Lung (tissue), 16 donors: ENCODE data around the gene HMGB1. TPM values are rescaled to one million over a fixed set of nuclear protein-coding genes. Genes with fewer than 3 reads are reported as not detected.
A peak's percentile ranks its signal among the peaks of the same experiment; 100 is the strongest.

Experiments
- ATAC-seq: fragments of 200-7000 bp; cut with Tn5 transposase; one replicate; pipeline ENCODE4 v1.9.1; 2020; ENCODE audit warnings: moderate number of reproducible peaks; ENCODE audit not compliant: insufficient read depth, low FRiP score
- DNase-seq, 3 donors: peaks; one replicate each; pipeline ENCODE4 v3.0.0-alpha.2; 2013 to 2017
- H3K27ac ChIP-seq, 2 donors: one replicate each; pipeline ENCODE4 v1.5.1; 2013; ENCODE audit warnings: mild to moderate bottlenecking in 2 of 2, moderate library complexity in 2 of 2, control low read depth in 1 of 2, inconsistent platforms in 1 of 2, low read depth in 1 of 2, low read length in 1 of 2
- H3K27me3 ChIP-seq, 3 donors: one replicate each; pipeline ENCODE4 v1.5.1; 2013; ENCODE audit warnings: low read length in 2 of 3; ENCODE audit not compliant: control insufficient read depth in 3 of 3, insufficient read depth in 3 of 3
- H3K36me3 ChIP-seq, 4 donors: one replicate each; pipeline ENCODE4 v1.5.1; 2013; ENCODE audit warnings: low read length in 4 of 4, mild to moderate bottlenecking in 1 of 4, moderate library complexity in 1 of 4; ENCODE audit not compliant: control insufficient read depth in 4 of 4, insufficient read depth in 4 of 4
- H3K4me1 ChIP-seq, 5 donors: one replicate each; pipeline ENCODE4 v1.5.1; 2013; ENCODE audit warnings: low read length in 5 of 5, mild to moderate bottlenecking in 2 of 5, moderate library complexity in 1 of 5; ENCODE audit not compliant: control insufficient read depth in 5 of 5, insufficient read depth in 5 of 5
- H3K4me3 ChIP-seq: one replicate; pipeline ENCODE4 v1.5.1; 2013; ENCODE audit warnings: mild to moderate bottlenecking, control low read depth, moderate library complexity
- H3K9ac ChIP-seq, 2 donors: one replicate each; pipeline ENCODE4 v1.5.1; 2013; ENCODE audit warnings: low read length in 2 of 2, control low read depth in 1 of 2; ENCODE audit not compliant: insufficient read depth in 1 of 2
- H3K9me3 ChIP-seq, 4 donors: one replicate each; pipeline ENCODE4 v1.5.1; 2013; ENCODE audit warnings: low read length in 3 of 4, mild to moderate bottlenecking in 1 of 4, moderate library complexity in 1 of 4; ENCODE audit not compliant: control insufficient read depth in 4 of 4, insufficient read depth in 3 of 4
- CTCF ChIP-seq: IDR thresholded peaks from 2 replicates; pipeline ENCODE4 v1.5.1; 2012; ENCODE audit warnings: mild to moderate bottlenecking; ENCODE audit errors: control extremely low read depth, extremely low read depth
- WGBS, 2 donors: extraction: QIAGEN DNeasy Blood & Tissue Kit; methylation state at CpG; one replicate each; pipeline ENCODE4 v1.1.7; 2013; 5-methylcytosine and 5-hydroxymethylcytosine counted together
- long read RNA-seq, 5 donors: transcript quantifications; one replicate each; lab custom pipeline, GENCODE V29; 2026
- polyA plus RNA-seq, 2 donors: library from polyadenylated mRNA; stranded (reverse); fragments of 200-250 nt; gene quantifications; one replicate each; pipeline ENCODE4 v1.2.1, GENCODE V29; 2013
- total RNA-seq, 2 donors: library from RNA; depleted of rRNA in 1 of 2; stranded (reverse); fragments of >200 nt in 1 of 2; gene quantifications; one replicate each; pipeline ENCODE4 v1.2.1, GENCODE V29; 2014 to 2021
- donor health status: control.
- donor health status: control.
- donor health status: Bipolar disorder and iron deficiency.
- donor health status: healthy.
- donor health status: DM: yes; HTN: yes; CAD: no.

Gene HMGB1
- total RNA-seq (100 to 1,000 TPM; 210 to 335 TPM), polyA plus RNA-seq (100 to 1,000 TPM; 315 to 374 TPM)
- long read RNA-seq, donor 1, full-length matches to known transcripts: 353 of 895 reads
- long read RNA-seq, donor 1, partial matches to known transcripts: 542 of 895 reads
- long read RNA-seq, donor 1, other reads (novel, unspliced or antisense): 0 of 895 reads
- long read RNA-seq, donor 2, full-length matches to known transcripts: 176 of 414 reads
- long read RNA-seq, donor 2, partial matches to known transcripts: 238 of 414 reads
- long read RNA-seq, donor 2, other reads (novel, unspliced or antisense): 0 of 414 reads
- long read RNA-seq, donor 3, full-length matches to known transcripts: 195 of 630 reads
- long read RNA-seq, donor 3, partial matches to known transcripts: 435 of 630 reads
- long read RNA-seq, donor 3, other reads (novel, unspliced or antisense): 0 of 630 reads
- long read RNA-seq, donor 4, full-length matches to known transcripts: 251 of 500 reads
- long read RNA-seq, donor 4, partial matches to known transcripts: 242 of 500 reads
- long read RNA-seq, donor 4, other reads (novel, unspliced or antisense): 7 of 500 reads
- long read RNA-seq, donor 5, full-length matches to known transcripts: 524 of 1,284 reads
- long read RNA-seq, donor 5, partial matches to known transcripts: 748 of 1,284 reads
- long read RNA-seq, donor 5, other reads (novel, unspliced or antisense): 12 of 1,284 reads

GRCh38 chr13:30465593-30466357, at the start of gene HMGB1:
Gene HMGB1, minus strand, starts transcription at chr13:30465936. Its CDS starts 2,256 bp downstream, at chr13:30463680.
- Histone ChIP-seq H3K36me3 (peaks cover 0 to 16% (median 5%) of the 10 kb centered on the region in 4 donors), H3K4me3 (peak within 1 kb of the TSS; percentile 76), H3K4me1 (peaks cover 0 to 32% (median 0%) of the 10 kb centered on the region in 5 donors), H3K9ac (peak within 1 kb of the TSS in 1 of 2 donors; percentile 71), H3K9me3 (no peaks in the 10 kb centered on the region), H3K27ac (peak within 1 kb of the TSS; percentile 99 to 100), H3K27me3 (no peaks in the 10 kb centered on the region)
- ATAC-seq (peak; percentile 94), DNase-seq (peak; percentile 99 to 100 (median 100))
- no peak for TF ChIP-seq CTCF
- WGBS, 2 donors: 0% methylated on average over 54 to 57 of the region's 57 CpGs

- no peak for ATAC-seq
- Histone ChIP-seq H3K9me3 (no peaks in the 10 kb centered on the region), H3K9ac (no peak overlapping the region), H3K36me3 (no peaks in the 10 kb centered on the region), H3K4me1 (no peaks in the 10 kb centered on the region), H3K4me3 (no peak overlapping the region), H3K27me3 (no peaks in the 10 kb centered on the region), H3K27ac (no peak overlapping the region)
- TF ChIP-seq CTCF: no peak
- 91 to 92% methylated on average over 4 of the region's 4 CpGs for WGBS, 2 donors
- no peak for DNase-seq
Observed at GRCh38 chr13:30510811-30511371, 45.2 kb upstream of the HMGB1 start.

- H3K36me3 ChIP-seq: no peaks in the 10 kb centered on the region
- H3K4me1 ChIP-seq: no peaks in the 10 kb centered on the region
- no peak overlapping the region for H3K27ac ChIP-seq
- 81 to 93% methylated on average over 4 of the region's 4 CpGs for WGBS, 2 donors
- H3K4me3 ChIP-seq: no peak overlapping the region
- ATAC-seq: no peak
- H3K27me3 ChIP-seq: no peaks in the 10 kb centered on the region
- DNase-seq: no peak
- no peaks in the 10 kb centered on the region for H3K9me3 ChIP-seq
- no peak for TF ChIP-seq CTCF
- no peak overlapping the region for H3K9ac ChIP-seq
Observed at GRCh38 chr13:30510091-30510490, 44.4 kb upstream of the HMGB1 start.
